ENCODE results near the gene GDPD1. TPM values are rescaled to one million over a fixed set of nuclear protein-coding genes. Genes with fewer than 3 reads are reported as not detected.

Gene GDPD1
- total and polyA plus RNA-seq, 2 donors from 2014 or later, result 2.5 to 2.8 TPM

DNA sequence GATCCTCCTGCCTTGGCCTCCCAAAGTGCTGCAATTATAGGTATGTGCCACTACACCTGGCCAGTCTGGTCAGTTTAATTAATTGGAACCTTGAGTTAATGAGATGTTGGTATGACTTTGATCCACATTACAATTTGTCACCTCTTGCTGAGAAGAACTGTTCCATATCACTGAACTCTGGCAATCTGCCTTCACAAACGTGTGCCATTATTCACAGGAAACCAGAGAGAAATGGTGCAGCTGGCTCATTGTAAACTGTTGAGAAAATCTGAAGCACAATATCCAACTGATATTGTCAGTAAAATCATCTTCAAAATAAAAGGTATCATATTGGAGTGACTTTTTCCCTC is 71.8 kb downstream of the GDPD1 start:
- TF ChIP-seq, protein P1, sequence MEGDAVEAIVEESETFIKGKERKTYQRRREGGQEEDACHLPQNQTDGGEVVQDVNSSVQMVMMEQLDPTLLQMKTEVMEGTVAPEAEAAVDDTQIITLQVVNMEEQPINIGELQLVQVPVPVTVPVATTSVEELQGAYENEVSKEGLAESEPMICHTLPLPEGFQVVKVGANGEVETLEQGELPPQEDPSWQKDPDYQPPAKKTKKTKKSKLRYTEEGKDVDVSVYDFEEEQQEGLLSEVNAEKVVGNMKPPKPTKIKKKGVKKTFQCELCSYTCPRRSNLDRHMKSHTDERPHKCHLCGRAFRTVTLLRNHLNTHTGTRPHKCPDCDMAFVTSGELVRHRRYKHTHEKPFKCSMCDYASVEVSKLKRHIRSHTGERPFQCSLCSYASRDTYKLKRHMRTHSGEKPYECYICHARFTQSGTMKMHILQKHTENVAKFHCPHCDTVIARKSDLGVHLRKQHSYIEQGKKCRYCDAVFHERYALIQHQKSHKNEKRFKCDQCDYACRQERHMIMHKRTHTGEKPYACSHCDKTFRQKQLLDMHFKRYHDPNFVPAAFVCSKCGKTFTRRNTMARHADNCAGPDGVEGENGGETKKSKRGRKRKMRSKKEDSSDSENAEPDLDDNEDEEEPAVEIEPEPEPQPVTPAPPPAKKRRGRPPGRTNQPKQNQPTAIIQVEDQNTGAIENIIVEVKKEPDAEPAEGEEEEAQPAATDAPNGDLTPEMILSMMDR (IDR thresholded peaks at IDR 0.05; ENCODE audit: borderline replicate concordance, extremely low read depth, insufficient read depth), result no peak
- Histone ChIP-seq H3K27me3 (ENCODE audit: control insufficient read depth, insufficient read depth, low read length) (no peaks in the 10 kb centered on the region), H3K9ac (ENCODE audit: low read length in 3 of 3) (no peak overlapping the region), H3K36me3 (ENCODE audit: control insufficient read depth in 2 of 3, insufficient read depth in 3 of 3, low read length in 3 of 3) (no peaks in the 10 kb centered on the region), H3K9me3 (ENCODE audit: control insufficient read depth in 2 of 3, insufficient read depth in 1 of 3, low read length in 3 of 3) (no peaks in the 10 kb centered on the region), H3K4me3 (ENCODE audit: low read length in 3 of 3) (no peak overlapping the region), H3K4me1 (ENCODE audit: control insufficient read depth in 2 of 3, insufficient read depth in 2 of 3, low read depth in 1 of 3, low read length in 3 of 3) (peaks cover 0 to 2% (median 0%) of the 10 kb centered on the region in 3 donors), H3K27ac (ENCODE audit: low read depth in 2 of 2, low read length in 2 of 2) (no peak overlapping the region)
- FAIRE-seq, result no peak
- intact Hi-C loops (cut with DNase I), result no loop called here
- DNase-seq, result no peak

DNA sequence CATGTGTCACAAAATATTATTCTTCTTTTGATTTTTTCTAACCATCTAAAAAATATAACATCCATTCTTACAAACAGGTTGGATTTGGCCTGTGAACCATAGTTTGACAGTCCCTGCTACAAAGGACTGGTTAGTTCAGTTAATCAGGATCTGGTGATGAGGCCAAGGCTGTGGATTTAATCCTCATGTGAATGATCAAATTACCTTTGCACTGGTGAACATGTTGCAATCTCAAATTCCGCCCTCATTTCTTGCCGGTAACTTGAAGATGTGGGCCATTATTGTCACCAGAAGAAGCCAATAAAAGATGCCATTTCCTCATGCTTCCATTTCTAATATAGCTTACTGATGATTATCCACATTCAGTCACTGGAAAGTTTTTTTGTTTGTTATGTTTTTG is 75.9 kb downstream of the GDPD1 start:
- Histone ChIP-seq H3K9me3 (ENCODE audit: control insufficient read depth in 2 of 3, insufficient read depth in 1 of 3, low read length in 3 of 3) (no peaks in the 10 kb centered on the region), H3K9ac (ENCODE audit: low read length in 3 of 3) (no peak overlapping the region), H3K36me3 (ENCODE audit: control insufficient read depth in 2 of 3, insufficient read depth in 3 of 3, low read length in 3 of 3) (no peaks in the 10 kb centered on the region), H3K27ac (ENCODE audit: low read depth in 2 of 2, low read length in 2 of 2) (no peak overlapping the region), H3K4me1 (ENCODE audit: control insufficient read depth in 2 of 3, insufficient read depth in 2 of 3, low read depth in 1 of 3, low read length in 3 of 3) (peaks cover 0 to 3% (median 0%) of the 10 kb centered on the region in 3 donors), H3K4me3 (ENCODE audit: low read length in 3 of 3) (no peak overlapping the region), H3K27me3 (ENCODE audit: control insufficient read depth, insufficient read depth, low read length) (no peaks in the 10 kb centered on the region)
- TF ChIP-seq, protein P1 (IDR thresholded peaks at IDR 0.05; ENCODE audit: borderline replicate concordance, extremely low read depth, insufficient read depth), result no peak
- DNase-seq (no peak), FAIRE-seq (no peak)
- intact Hi-C loops (cut with DNase I), result no loop called here

- DNase-seq (no peak), FAIRE-seq (no peak)
- no peaks in the 10 kb centered on the region for H3K27me3 ChIP-seq (ENCODE audit: control insufficient read depth, insufficient read depth, low read length)
- no peak overlapping the region for H3K27ac ChIP-seq (ENCODE audit: low read depth in 2 of 2, low read length in 2 of 2)
- TF ChIP-seq, protein P1 (IDR thresholded peaks at IDR 0.05; ENCODE audit: borderline replicate concordance, extremely low read depth, insufficient read depth), result no peak
- H3K9ac ChIP-seq (ENCODE audit: low read length in 3 of 3), result no peak overlapping the region
- intact Hi-C loops (cut with DNase I), result no loop called here
- H3K36me3 ChIP-seq (ENCODE audit: control insufficient read depth in 2 of 3, insufficient read depth in 3 of 3, low read length in 3 of 3), result no peaks in the 10 kb centered on the region
- H3K4me3 ChIP-seq (ENCODE audit: low read length in 3 of 3), result no peak overlapping the region
- peaks cover 0 to 3% (median 0%) of the 10 kb centered on the region in 3 donors for H3K4me1 ChIP-seq (ENCODE audit: control insufficient read depth in 2 of 3, insufficient read depth in 2 of 3, low read depth in 1 of 3, low read length in 3 of 3)
- no peaks in the 10 kb centered on the region for H3K9me3 ChIP-seq (ENCODE audit: control insufficient read depth in 2 of 3, insufficient read depth in 1 of 3, low read length in 3 of 3)
Observed at GRCh38 chr17:59298521-59298920, 78.2 kb downstream of the GDPD1 start.

GRCh38 chr17:59299400-59300092 is 79.2 kb downstream of the GDPD1 start:
- Histone ChIP-seq H3K9ac (ENCODE audit: low read length in 3 of 3) (no peak overlapping the region), H3K9me3 (ENCODE audit: control insufficient read depth in 2 of 3, insufficient read depth in 1 of 3, low read length in 3 of 3) (no peaks in the 10 kb centered on the region), H3K4me3 (ENCODE audit: low read length in 3 of 3) (no peak overlapping the region), H3K36me3 (ENCODE audit: control insufficient read depth in 2 of 3, insufficient read depth in 3 of 3, low read length in 3 of 3) (no peaks in the 10 kb centered on the region), H3K27me3 (ENCODE audit: control insufficient read depth, insufficient read depth, low read length) (no peaks in the 10 kb centered on the region), H3K27ac (ENCODE audit: low read depth in 2 of 2, low read length in 2 of 2) (no peak overlapping the region), H3K4me1 (ENCODE audit: control insufficient read depth in 2 of 3, insufficient read depth in 2 of 3, low read depth in 1 of 3, low read length in 3 of 3) (peaks cover 0 to 3% (median 0%) of the 10 kb centered on the region in 3 donors)
- DNase-seq (no peak), FAIRE-seq (no peak)
- intact Hi-C loops (cut with DNase I), result no loop called here
- TF ChIP-seq, protein P1 (IDR thresholded peaks at IDR 0.05; ENCODE audit: borderline replicate concordance, extremely low read depth, insufficient read depth), result no peak

Measured in kidney (tissue), 14 donors.